Retinal pigment epithelial cell (primary cell): ENCODE results near the gene ARG2.

Experiments used
- DNase-seq: peaks from one replicate; pipeline ENCODE4 v3.0.0-alpha.2; 2010; ENCODE audit warnings: low read depth
- H3K4me3 ChIP-seq: 2 replicates; pipeline ENCODE4 v1.5.1; 2011; ENCODE audit warnings: mild to moderate bottlenecking, low read length, control low read depth, moderate library complexity
- CTCF ChIP-seq: conservative IDR thresholded peaks from 2 replicates; pipeline ENCODE4 v1.5.1; 2011; ENCODE audit warnings: low read depth, low read length, control low read depth, inconsistent platforms

Gene ARG2

GRCh38 chr14:67602995-67603545 is 16.6 kb upstream of the ARG2 start:
- no peak overlapping the region for H3K4me3 ChIP-seq
- no peak for DNase-seq
- no peak for TF ChIP-seq CTCF

DNA sequence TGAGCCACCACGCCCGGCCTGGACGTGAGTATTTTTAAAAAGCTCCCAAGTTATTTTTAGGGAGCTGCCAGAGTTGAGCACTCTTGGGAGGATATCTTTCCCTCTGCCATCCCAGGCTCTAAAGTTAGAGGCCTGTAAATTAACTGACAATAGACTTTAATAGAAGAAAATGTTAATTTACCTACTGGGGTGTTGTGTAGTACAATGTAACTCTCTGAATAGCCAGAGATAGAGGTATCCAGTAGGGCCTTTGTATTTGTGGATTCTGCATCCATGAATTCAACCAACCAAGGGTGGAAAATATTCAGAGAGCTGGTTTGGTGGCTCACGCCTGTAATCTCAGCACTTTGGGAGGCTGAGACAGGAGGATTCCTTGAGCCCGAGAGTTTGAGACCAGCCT is 12.1 kb upstream of the ARG2 start:
- DNase-seq: no peak
- no peak overlapping the region for H3K4me3 ChIP-seq
- no peak for TF ChIP-seq CTCF

- H3K4me3 ChIP-seq: no peak overlapping the region
- DNase-seq: no peak
- TF ChIP-seq CTCF: no peak
Observed at GRCh38 chr14:67609642-67610310, 9.9 kb upstream of the ARG2 start.

- TF ChIP-seq CTCF: no peak
- DNase-seq: no peak
- no peak overlapping the region for H3K4me3 ChIP-seq
Observed at GRCh38 chr14:67610491-67610890, 9.2 kb upstream of the ARG2 start.

GRCh38 chr14:67618617-67619063 is 1.1 kb upstream of the ARG2 start:
- peak; percentile 61 for DNase-seq
- H3K4me3 ChIP-seq: no peak overlapping the region
- peak; percentile 71 for TF ChIP-seq CTCF

DNA sequence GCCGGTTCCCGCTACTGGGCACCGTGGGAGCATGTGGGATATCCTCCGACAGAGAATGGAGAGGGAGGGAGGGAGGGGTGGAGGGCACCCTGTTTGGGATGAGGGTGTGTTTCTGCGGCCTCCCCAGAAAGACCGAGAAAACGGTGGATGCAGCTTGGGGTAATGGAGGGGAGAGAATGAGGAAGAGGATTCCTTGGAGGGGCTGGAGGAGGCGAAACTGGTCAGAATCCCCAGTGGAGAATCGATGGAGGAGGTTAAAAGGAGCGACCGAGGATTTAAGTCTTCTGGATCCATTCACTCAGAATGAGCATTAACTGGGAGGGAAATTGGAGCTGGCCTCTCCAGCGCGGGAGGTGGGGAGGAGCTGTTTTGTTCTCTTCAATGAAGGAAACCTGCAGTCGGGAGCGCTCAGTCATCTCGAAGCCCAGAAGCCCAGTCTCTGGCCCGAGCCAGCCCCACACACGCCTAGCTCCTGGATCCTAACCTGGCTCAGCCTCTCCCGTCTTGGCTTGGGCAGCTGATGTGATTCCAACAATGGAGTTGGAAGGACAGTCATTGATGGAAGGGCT is 581 bp downstream of the ARG2 start:
- TF ChIP-seq CTCF: no peak
- H3K4me3 ChIP-seq: peak overlapping the region; percentile 72
- no peak for DNase-seq

DNA sequence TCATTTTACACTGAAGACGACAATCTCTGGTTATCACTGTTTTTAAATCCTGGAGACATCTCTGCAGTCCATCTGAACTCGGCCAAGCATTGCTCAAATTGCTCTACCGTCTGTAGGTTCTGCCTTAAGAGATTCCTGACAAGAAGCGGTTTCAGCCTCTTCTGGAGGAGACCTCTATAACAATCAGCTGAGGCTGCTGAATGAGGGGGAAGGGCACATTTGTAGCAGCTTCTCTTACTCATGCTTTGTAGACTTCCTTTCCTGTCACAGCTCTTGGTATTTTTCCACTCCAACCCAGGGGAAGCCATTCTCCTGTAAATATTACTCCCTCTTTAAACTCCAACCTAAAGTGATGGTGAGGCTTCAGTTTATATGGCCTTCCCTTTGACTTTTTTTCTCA is 3.0 kb downstream of the ARG2 start:
- H3K4me3 ChIP-seq: no peak overlapping the region
- DNase-seq: peak; percentile 56
- no peak for TF ChIP-seq CTCF
